ENCODE measurements around the gene CAMSAP1. TPM values are rescaled to one million over a fixed set of nuclear protein-coding genes. Genes with fewer than 3 reads are reported as not detected.
"Not testable (repeated sequence)": the region's sequence is repeated elsewhere in the genome, so short reads cannot be mapped to it uniquely, and the experiment has no call there.

The CAMSAP1 gene
- total and polyA plus RNA-seq, 9 of the 15 experiments (the other 6 are each of a cell fraction or from before 2014, with no cell fraction given): 1.5 to 28.8 (median 14.3) TPM

GRCh38 chr9:135950841-135951240 is 43.5 kb upstream of the CAMSAP1 start:
- Histone ChIP-seq H3K4me2 (ENCODE audit: insufficient read depth, low read length) (peak overlapping the region; percentile 77), H3K9ac (ENCODE audit: insufficient read depth in 1 of 2, low read depth in 2 of 2, low read length in 2 of 2) (peak overlapping the region; percentile 24 to 62; a peak in 2 of 4 replicates), H3K36me3 (ENCODE audit: control insufficient read depth, insufficient read depth, low read length) (peaks cover 92% of the 10 kb centered on the region), H3K4me1 (replicated peaks in 1 of 2; ENCODE audit: control insufficient read depth in 2 of 2, insufficient read depth in 2 of 2, low read length in 2 of 2) (peaks cover 67 to 88% of the 10 kb centered on the region in 2 experiments), H4K20me1 (replicated peaks; ENCODE audit: control insufficient read depth, insufficient read depth, low read length) (peaks cover 14% of the 10 kb centered on the region; the same call in 1 of the 2 replicates), H3K79me2 (ENCODE audit: control insufficient read depth, insufficient read depth, low read length) (peaks cover 92% of the 10 kb centered on the region), H3K27ac (ENCODE audit: extremely low read depth, low read depth, low read length) (peak overlapping the region; percentile 91)
- H3K27me3 ChIP-seq (ENCODE audit: control insufficient read depth in 2 of 2, insufficient read depth in 2 of 2, low read length in 2 of 2); H3K9me3 ChIP-seq (replicated peaks; ENCODE audit: control insufficient read depth, insufficient read depth, low read depth, low read length); BruUV-seq (replicated peaks); H3K4me3 ChIP-seq; FAIRE-seq; DNase-seq (ENCODE audit: extremely low read depth in 1 of 4, low spot score in 3 of 4); in situ Hi-C loops (cut with MboI); H2AFZ ChIP-seq (ENCODE audit: low read depth, low read length); CTCF ChIA-PET (ENCODE audit: low intra/inter-chr PET ratio); ATAC-seq; H3K9me1 ChIP-seq (ENCODE audit: control insufficient read depth, insufficient read depth, low read length); TF ChIP-seq ZNF740 (CRISPR knock-in tag; IDR thresholded peaks at IDR 0.05); REST (IDR thresholded peaks at IDR 0.05; ENCODE audit: borderline replicate concordance); NR2C2 (CRISPR knock-in tag; IDR thresholded peaks at IDR 0.05): not testable (repeated sequence)
- TF ChIP-seq ZNF740 (tag; IDR thresholded peaks at IDR 0.05): 0 out of 4 replicates have a peak, but pooled peaks of 1 of the 2 experiments have one; percentile 15
- TF ChIP-seq ZNF121 (CRISPR knock-in tag; conservative IDR thresholded peaks at IDR 0.05): peak; percentile 44; the same call in 1 of the 2 replicates
- TF ChIP-seq REST (CRISPR knock-in tag; IDR thresholded peaks at IDR 0.05; ENCODE audit: low read depth): peak; percentile 49; the same call in 1 of the 2 replicates
- TF ChIP-seq ATF4 (CRISPR knock-in tag; IDR thresholded peaks at IDR 0.05): 0 out of 2 replicates have a peak, but pooled peaks have one; percentile 14
- TF ChIP-seq POLR2AphosphoS5 (IDR thresholded peaks at IDR 0.05; ENCODE audit: control insufficient read depth, insufficient read depth, low read depth, low read length): peak; percentile 19; the same call in 1 of the 2 replicates
- TF ChIP-seq NR2C2 (tag; IDR thresholded peaks at IDR 0.05): peak; percentile 26; the same call in 1 of the 2 replicates
- TF ChIP-seq SIN3A (IDR thresholded peaks at IDR 0.05; ENCODE audit: borderline replicate concordance in 2 of 2, control insufficient read depth in 1 of 2, low read depth in 2 of 2, low read length in 2 of 2): 0 out of 4 replicates have a peak, but pooled peaks of 1 of the 2 experiments have one; percentile 12
- POLR2A ChIA-PET: interaction anchor here (1.0 to 1.6 kb wide), 7 partner anchors 8 to 18 kb away, joined by 3 to 16 read pairs (median 5); partner anchors contain the start of gene UBAC1
- intact Hi-C loops (cut with micrococcal nuclease): loop anchor here (5.0 kb wide), 1 partner anchor 44 kb away; the partner anchor contains the start of gene CAMSAP1
- WGBS (ENCODE audit: insufficient coverage, low coverage, missing lambda C conversion rate): 46% methylated on average over 4 of the region's 4 CpGs
